ENCODE results near the gene SLC43A1. TPM values are rescaled to one million over a fixed set of nuclear protein-coding genes. Genes with fewer than 3 reads are reported as not detected.

SLC43A1 gene
- total RNA-seq, 4 donors from 2014 or later, result 9.8 to 25.1 (median 18.3) TPM

- TF ChIP-seq CTCF (IDR thresholded peaks at IDR 0.05; ENCODE audit: low read depth), result no peak
Observed at GRCh38 chr11:57549983-57550382, 34.5 kb upstream of the SLC43A1 start.

- TF ChIP-seq CTCF (IDR thresholded peaks at IDR 0.05; ENCODE audit: low read depth), result no peak
Observed at GRCh38 chr11:57547854-57548377, 32.4 kb upstream of the SLC43A1 start.

- no peak for TF ChIP-seq CTCF (IDR thresholded peaks at IDR 0.05; ENCODE audit: low read depth)
Observed at GRCh38 chr11:57546869-57547475, 31.5 kb upstream of the SLC43A1 start.

GRCh38 chr11:57546451-57546850 is 30.9 kb upstream of the SLC43A1 start:
- no peak for TF ChIP-seq CTCF (IDR thresholded peaks at IDR 0.05; ENCODE audit: low read depth)

- no peak for TF ChIP-seq CTCF (IDR thresholded peaks at IDR 0.05; ENCODE audit: low read depth)
Observed at GRCh38 chr11:57545883-57546282, 30.4 kb upstream of the SLC43A1 start.

GRCh38 chr11:57544566-57544965 is 29.1 kb upstream of the SLC43A1 start:
- TF ChIP-seq CTCF (IDR thresholded peaks at IDR 0.05; ENCODE audit: low read depth), result no peak

GRCh38 chr11:57543593-57543992 is 28.1 kb upstream of the SLC43A1 start:
- no peak for TF ChIP-seq CTCF (IDR thresholded peaks at IDR 0.05; ENCODE audit: low read depth)

Data from subcutaneous adipose tissue (tissue), 4 donors.